ENCODE data around the gene PLXNA4. TPM values are rescaled to one million over a fixed set of nuclear protein-coding genes. Genes with fewer than 3 reads are reported as not detected.

PLXNA4 gene
- total RNA-seq, 1 experiment from 2014 or later: 1.0 TPM

- CTCF ChIA-PET: no interaction called here
- Histone ChIP-seq H2AFZ (no peak overlapping the region), H3K27me3 (ENCODE audit: insufficient read depth, low read depth) (peaks cover 80% of the 10 kb centered on the region), H3K4me1 (replicated peaks; ENCODE audit: insufficient read depth) (no peaks in the 10 kb centered on the region), H3K9me3 (ENCODE audit: insufficient read depth, low read depth) (no peaks in the 10 kb centered on the region), H3F3A (ENCODE audit: insufficient read depth, low read depth) (no peaks in the 10 kb centered on the region), H3K4me3 (no peak overlapping the region), H4K20me1 (ENCODE audit: insufficient read depth) (no peaks in the 10 kb centered on the region), H3K79me2 (ENCODE audit: low read depth) (no peaks in the 10 kb centered on the region), H3K27ac (no peak overlapping the region), H3K9me2 (ENCODE audit: insufficient read depth) (no peaks in the 10 kb centered on the region), H3K4me2 (no peak overlapping the region), H3K36me3 (ENCODE audit: low read depth) (no peaks in the 10 kb centered on the region)
- intact Hi-C loops (cut with micrococcal nuclease; ENCODE audit: unreplicated experiment): no loop called here
- no TSS peak for BruUV-seq (replicated peaks)
- DNase-seq: no peak
- no peak for TF ChIP-seq EZH2 (IDR thresholded peaks at IDR 0.05; ENCODE audit: low read depth)
- TF ChIP-seq, protein P1, sequence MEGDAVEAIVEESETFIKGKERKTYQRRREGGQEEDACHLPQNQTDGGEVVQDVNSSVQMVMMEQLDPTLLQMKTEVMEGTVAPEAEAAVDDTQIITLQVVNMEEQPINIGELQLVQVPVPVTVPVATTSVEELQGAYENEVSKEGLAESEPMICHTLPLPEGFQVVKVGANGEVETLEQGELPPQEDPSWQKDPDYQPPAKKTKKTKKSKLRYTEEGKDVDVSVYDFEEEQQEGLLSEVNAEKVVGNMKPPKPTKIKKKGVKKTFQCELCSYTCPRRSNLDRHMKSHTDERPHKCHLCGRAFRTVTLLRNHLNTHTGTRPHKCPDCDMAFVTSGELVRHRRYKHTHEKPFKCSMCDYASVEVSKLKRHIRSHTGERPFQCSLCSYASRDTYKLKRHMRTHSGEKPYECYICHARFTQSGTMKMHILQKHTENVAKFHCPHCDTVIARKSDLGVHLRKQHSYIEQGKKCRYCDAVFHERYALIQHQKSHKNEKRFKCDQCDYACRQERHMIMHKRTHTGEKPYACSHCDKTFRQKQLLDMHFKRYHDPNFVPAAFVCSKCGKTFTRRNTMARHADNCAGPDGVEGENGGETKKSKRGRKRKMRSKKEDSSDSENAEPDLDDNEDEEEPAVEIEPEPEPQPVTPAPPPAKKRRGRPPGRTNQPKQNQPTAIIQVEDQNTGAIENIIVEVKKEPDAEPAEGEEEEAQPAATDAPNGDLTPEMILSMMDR (conservative IDR thresholded peaks at IDR 0.05): no peak
- POLR2A ChIA-PET (ENCODE audit: unreplicated experiment): no interaction called here
Measured at GRCh38 chr7:132469681-132470080, 106.6 kb downstream of the PLXNA4 start.

- DNase-seq: no peak
Measured at GRCh38 chr7:132469264-132469663, 107.0 kb downstream of the PLXNA4 start.

GRCh38 chr7:132466367-132466766, 109.9 kb downstream of the PLXNA4 start:
- ChIA-PET CTCF (no interaction called here), POLR2A (ENCODE audit: unreplicated experiment) (no interaction called here)
- DNase-seq: no peak
- H3K9me2 ChIP-seq (ENCODE audit: insufficient read depth): no peaks in the 10 kb centered on the region
- no peaks in the 10 kb centered on the region for H3K4me1 ChIP-seq (replicated peaks; ENCODE audit: insufficient read depth)
- no peak for TF ChIP-seq EZH2 (IDR thresholded peaks at IDR 0.05; ENCODE audit: low read depth)
- TF ChIP-seq, protein P1 (conservative IDR thresholded peaks at IDR 0.05): no peak
- intact Hi-C loops (cut with micrococcal nuclease; ENCODE audit: unreplicated experiment): no loop called here
- H3K4me2 ChIP-seq: no peak overlapping the region
- no peak overlapping the region for H3K27ac ChIP-seq
- no TSS peak for BruUV-seq (replicated peaks)
- no peaks in the 10 kb centered on the region for H3F3A ChIP-seq (ENCODE audit: insufficient read depth, low read depth)
- no peaks in the 10 kb centered on the region for H3K9me3 ChIP-seq (ENCODE audit: insufficient read depth, low read depth)
- H3K27me3 ChIP-seq (ENCODE audit: insufficient read depth, low read depth): peaks cover 72% of the 10 kb centered on the region
- H3K36me3 ChIP-seq (ENCODE audit: low read depth): no peaks in the 10 kb centered on the region
- no peaks in the 10 kb centered on the region for H4K20me1 ChIP-seq (ENCODE audit: insufficient read depth)
- no peak overlapping the region for H2AFZ ChIP-seq
- H3K4me3 ChIP-seq: no peak overlapping the region
- no peaks in the 10 kb centered on the region for H3K79me2 ChIP-seq (ENCODE audit: low read depth)

More at GRCh38 chr7:132469264-132469663, 107.0 kb downstream of the PLXNA4 start:
- POLR2A ChIA-PET (ENCODE audit: unreplicated experiment): no interaction called here
- intact Hi-C loops (cut with micrococcal nuclease; ENCODE audit: unreplicated experiment): no loop called here
- TF ChIP-seq, protein P1 (conservative IDR thresholded peaks at IDR 0.05): no peak
- TF ChIP-seq EZH2 (IDR thresholded peaks at IDR 0.05; ENCODE audit: low read depth): no peak
- Histone ChIP-seq H3F3A (ENCODE audit: insufficient read depth, low read depth) (no peaks in the 10 kb centered on the region), H2AFZ (no peak overlapping the region), H3K79me2 (ENCODE audit: low read depth) (no peaks in the 10 kb centered on the region), H3K4me1 (replicated peaks; ENCODE audit: insufficient read depth) (no peaks in the 10 kb centered on the region), H3K9me2 (ENCODE audit: insufficient read depth) (no peaks in the 10 kb centered on the region), H3K4me2 (no peak overlapping the region), H3K36me3 (ENCODE audit: low read depth) (no peaks in the 10 kb centered on the region), H3K27me3 (ENCODE audit: insufficient read depth, low read depth) (peaks cover 79% of the 10 kb centered on the region), H4K20me1 (ENCODE audit: insufficient read depth) (no peaks in the 10 kb centered on the region), H3K9me3 (ENCODE audit: insufficient read depth, low read depth) (no peaks in the 10 kb centered on the region), H3K4me3 (no peak overlapping the region), H3K27ac (no peak overlapping the region)
- CTCF ChIA-PET: no interaction called here
- BruUV-seq (replicated peaks): no TSS peak

Data from PC-9 (cell line).